ENCODE data around the gene SLC25A51.

Gene SLC25A51

DNA sequence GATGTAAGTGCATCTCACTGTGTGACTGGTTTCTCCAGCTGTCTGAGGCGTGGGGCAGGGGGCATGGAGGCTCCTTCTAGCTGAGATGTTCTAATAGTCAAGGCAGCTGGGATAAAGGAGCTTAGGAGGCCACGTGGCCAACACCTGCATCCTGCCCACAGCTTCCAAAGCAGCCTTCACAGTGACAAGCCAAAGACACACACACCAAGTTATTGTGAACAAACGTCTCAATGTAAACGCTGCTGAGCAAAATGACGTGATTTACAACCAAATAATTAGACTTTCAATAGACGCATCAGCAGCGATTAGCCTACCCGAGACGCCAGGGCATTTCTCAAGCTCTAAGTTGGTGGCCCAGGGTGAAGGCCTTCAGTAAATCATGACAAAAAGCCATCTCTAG, 23.2 kb upstream of the SLC25A51 start:
- TF ChIP-seq EGR1 (IDR thresholded peaks at IDR 0.05) (no peak), FOXM1 (IDR thresholded peaks at IDR 0.05; ENCODE audit: borderline replicate concordance, low read depth) (no peak), RAD21 (IDR thresholded peaks at IDR 0.05; ENCODE audit: low read depth) (no peak), TEAD4 (IDR thresholded peaks at IDR 0.05) (no peak)
- TF ChIP-seq, protein P1, sequence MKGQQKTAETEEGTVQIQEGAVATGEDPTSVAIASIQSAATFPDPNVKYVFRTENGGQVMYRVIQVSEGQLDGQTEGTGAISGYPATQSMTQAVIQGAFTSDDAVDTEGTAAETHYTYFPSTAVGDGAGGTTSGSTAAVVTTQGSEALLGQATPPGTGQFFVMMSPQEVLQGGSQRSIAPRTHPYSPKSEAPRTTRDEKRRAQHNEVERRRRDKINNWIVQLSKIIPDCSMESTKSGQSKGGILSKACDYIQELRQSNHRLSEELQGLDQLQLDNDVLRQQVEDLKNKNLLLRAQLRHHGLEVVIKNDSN (IDR thresholded peaks at IDR 0.05) = no peak

DNA sequence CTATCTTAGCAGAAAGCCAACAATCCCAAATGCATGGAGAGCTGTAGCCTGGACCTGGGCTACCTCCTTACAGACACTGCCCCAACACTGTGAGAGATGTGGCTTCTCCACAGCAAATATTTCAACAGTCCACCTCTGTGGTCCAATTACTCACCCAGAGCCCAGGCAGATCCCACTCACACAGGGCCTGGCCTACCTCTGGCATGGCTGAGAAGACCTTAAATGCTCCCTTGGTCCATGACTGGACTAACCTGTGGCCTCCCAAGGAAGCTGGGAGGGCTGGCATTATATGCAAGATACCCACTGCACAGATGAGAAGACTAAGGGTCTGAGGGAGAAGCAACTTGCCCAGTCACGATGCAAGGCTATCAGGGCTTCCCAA, 22.8 kb upstream of the SLC25A51 start:
- TF ChIP-seq TEAD4 (IDR thresholded peaks at IDR 0.05) = no peak
- TF ChIP-seq TCF12 (IDR thresholded peaks at IDR 0.05; ENCODE audit: low read depth) = no peak
- no peak for TF ChIP-seq CREB1 (IDR thresholded peaks at IDR 0.05; ENCODE audit: low read depth)
- no peak for TF ChIP-seq NFIC (IDR thresholded peaks at IDR 0.05)
- no peak for TF ChIP-seq EP300 (IDR thresholded peaks at IDR 0.05; ENCODE audit: borderline replicate concordance)
- no peak for TF ChIP-seq EGR1 (IDR thresholded peaks at IDR 0.05)
- TF ChIP-seq, protein P2, sequence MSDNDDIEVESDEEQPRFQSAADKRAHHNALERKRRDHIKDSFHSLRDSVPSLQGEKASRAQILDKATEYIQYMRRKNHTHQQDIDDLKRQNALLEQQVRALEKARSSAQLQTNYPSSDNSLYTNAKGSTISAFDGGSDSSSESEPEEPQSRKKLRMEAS (IDR thresholded peaks at IDR 0.05) = no peak
- no peak for TF ChIP-seq FOXM1 (IDR thresholded peaks at IDR 0.05; ENCODE audit: borderline replicate concordance, low read depth)
- no peak for TF ChIP-seq CEBPB (IDR thresholded peaks at IDR 0.05)
- TF ChIP-seq RAD21 (IDR thresholded peaks at IDR 0.05; ENCODE audit: low read depth) = no peak
- TF ChIP-seq YY1 (IDR thresholded peaks at IDR 0.05; ENCODE audit: low read depth) = no peak
- TF ChIP-seq, protein P3, sequence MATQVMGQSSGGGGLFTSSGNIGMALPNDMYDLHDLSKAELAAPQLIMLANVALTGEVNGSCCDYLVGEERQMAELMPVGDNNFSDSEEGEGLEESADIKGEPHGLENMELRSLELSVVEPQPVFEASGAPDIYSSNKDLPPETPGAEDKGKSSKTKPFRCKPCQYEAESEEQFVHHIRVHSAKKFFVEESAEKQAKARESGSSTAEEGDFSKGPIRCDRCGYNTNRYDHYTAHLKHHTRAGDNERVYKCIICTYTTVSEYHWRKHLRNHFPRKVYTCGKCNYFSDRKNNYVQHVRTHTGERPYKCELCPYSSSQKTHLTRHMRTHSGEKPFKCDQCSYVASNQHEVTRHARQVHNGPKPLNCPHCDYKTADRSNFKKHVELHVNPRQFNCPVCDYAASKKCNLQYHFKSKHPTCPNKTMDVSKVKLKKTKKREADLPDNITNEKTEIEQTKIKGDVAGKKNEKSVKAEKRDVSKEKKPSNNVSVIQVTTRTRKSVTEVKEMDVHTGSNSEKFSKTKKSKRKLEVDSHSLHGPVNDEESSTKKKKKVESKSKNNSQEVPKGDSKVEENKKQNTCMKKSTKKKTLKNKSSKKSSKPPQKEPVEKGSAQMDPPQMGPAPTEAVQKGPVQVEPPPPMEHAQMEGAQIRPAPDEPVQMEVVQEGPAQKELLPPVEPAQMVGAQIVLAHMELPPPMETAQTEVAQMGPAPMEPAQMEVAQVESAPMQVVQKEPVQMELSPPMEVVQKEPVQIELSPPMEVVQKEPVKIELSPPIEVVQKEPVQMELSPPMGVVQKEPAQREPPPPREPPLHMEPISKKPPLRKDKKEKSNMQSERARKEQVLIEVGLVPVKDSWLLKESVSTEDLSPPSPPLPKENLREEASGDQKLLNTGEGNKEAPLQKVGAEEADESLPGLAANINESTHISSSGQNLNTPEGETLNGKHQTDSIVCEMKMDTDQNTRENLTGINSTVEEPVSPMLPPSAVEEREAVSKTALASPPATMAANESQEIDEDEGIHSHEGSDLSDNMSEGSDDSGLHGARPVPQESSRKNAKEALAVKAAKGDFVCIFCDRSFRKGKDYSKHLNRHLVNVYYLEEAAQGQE (IDR thresholded peaks at IDR 0.05; ENCODE audit: low read depth) = no peak
- TF ChIP-seq, protein P1 (IDR thresholded peaks at IDR 0.05) = no peak

DNA sequence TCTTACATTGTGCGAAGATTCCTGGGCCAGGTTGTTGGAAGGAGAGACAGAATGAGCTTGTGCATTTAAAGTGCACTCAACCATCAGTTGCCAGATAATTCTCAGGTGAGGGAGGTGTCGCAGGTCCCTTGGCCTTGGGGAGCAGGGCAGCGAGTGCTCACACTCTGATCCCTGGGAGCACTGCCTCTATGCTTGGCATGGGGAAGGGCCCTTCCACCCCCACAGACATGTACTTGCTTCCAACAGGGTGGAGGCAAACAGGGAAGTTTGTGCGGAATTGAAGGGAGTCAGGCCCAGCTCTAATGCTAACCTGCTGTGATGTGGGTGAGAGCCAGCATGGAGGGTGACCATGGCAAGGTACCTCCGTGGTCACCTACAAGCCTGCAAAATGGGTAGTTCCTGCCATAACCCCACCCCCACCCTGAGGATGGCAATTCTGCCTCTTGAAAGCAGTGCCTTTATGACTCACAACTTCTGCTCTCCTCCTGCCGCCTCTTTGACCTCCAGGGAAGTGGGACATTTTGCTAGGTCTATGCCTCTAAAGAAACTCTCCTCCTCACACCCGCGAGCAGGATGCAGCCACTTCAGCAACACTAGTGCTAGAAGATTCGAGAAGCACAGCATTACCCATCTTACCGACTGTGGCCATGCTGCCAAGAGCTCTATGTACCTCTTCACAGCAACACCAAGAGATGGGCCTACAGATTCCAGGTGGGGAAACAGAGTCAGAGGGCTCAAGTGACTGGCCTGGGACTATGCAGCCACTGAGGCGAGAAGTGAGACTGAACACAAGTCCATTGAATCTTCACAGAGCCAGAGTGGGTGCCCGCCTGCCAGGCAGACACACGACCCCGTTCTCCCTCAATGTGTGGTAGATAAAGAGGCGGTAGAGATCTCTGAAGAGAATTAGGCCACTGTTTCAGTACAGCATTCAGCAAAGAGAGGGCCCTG, 22.1 kb upstream of the SLC25A51 start:
- no peak for TF ChIP-seq CEBPB (IDR thresholded peaks at IDR 0.05)
- TF ChIP-seq CREB1 (IDR thresholded peaks at IDR 0.05; ENCODE audit: low read depth) = no peak
- no peak for TF ChIP-seq YY1 (IDR thresholded peaks at IDR 0.05; ENCODE audit: low read depth)
- TF ChIP-seq ZBTB7A (IDR thresholded peaks at IDR 0.05; ENCODE audit: low read depth) = no peak
- TF ChIP-seq TAF1 (IDR thresholded peaks at IDR 0.05; ENCODE audit: low read depth) = no peak
- TF ChIP-seq FOXM1 (IDR thresholded peaks at IDR 0.05; ENCODE audit: borderline replicate concordance, low read depth) = no peak
- TF ChIP-seq TEAD4 (IDR thresholded peaks at IDR 0.05) = no peak
- TF ChIP-seq NFIC (IDR thresholded peaks at IDR 0.05) = no peak
- TF ChIP-seq TCF12 (IDR thresholded peaks at IDR 0.05; ENCODE audit: low read depth) = no peak
- no peak for TF ChIP-seq RAD21 (IDR thresholded peaks at IDR 0.05; ENCODE audit: low read depth)
- no peak for TF ChIP-seq EP300 (IDR thresholded peaks at IDR 0.05; ENCODE audit: borderline replicate concordance)
- TF ChIP-seq, protein P2 (IDR thresholded peaks at IDR 0.05) = no peak

DNA sequence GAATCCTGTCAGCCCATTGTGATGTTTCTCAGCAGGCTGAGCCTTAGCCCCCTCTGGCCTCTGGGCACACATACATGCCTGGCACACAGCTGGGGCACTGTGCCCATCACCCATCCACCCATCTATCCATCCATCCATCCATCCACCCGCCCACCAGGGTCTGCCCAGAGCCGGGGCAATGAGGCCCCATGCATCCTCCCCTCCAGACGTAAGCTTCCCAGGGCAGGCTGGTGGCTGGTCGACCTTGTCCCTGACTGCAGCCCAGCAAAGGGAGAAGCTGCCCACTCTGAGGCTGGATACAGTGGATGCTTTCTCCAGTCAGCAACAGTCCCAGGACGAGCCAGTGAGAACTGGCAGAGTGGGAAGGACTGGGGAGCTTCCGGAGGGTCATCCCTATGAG, 21.1 kb upstream of the SLC25A51 start:
- no peak for TF ChIP-seq RAD21 (IDR thresholded peaks at IDR 0.05; ENCODE audit: low read depth)
- no peak for TF ChIP-seq CEBPB (IDR thresholded peaks at IDR 0.05)
- TF ChIP-seq ZBTB7A (IDR thresholded peaks at IDR 0.05; ENCODE audit: low read depth) = no peak
- no peak for TF ChIP-seq EGR1 (IDR thresholded peaks at IDR 0.05)
- TF ChIP-seq, protein P2 (IDR thresholded peaks at IDR 0.05) = no peak
- no peak for TF ChIP-seq CREB1 (IDR thresholded peaks at IDR 0.05; ENCODE audit: low read depth)
- no peak for TF ChIP-seq TEAD4 (IDR thresholded peaks at IDR 0.05)
- no peak for TF ChIP-seq EP300 (IDR thresholded peaks at IDR 0.05; ENCODE audit: borderline replicate concordance)
- TF ChIP-seq TCF12 (IDR thresholded peaks at IDR 0.05; ENCODE audit: low read depth) = no peak
- TF ChIP-seq NFIC (IDR thresholded peaks at IDR 0.05) = no peak
- TF ChIP-seq, protein P1 (IDR thresholded peaks at IDR 0.05) = no peak
- TF ChIP-seq YY1 (IDR thresholded peaks at IDR 0.05; ENCODE audit: low read depth) = no peak
- TF ChIP-seq, protein P3 (IDR thresholded peaks at IDR 0.05; ENCODE audit: low read depth) = no peak
- no peak for TF ChIP-seq FOXM1 (IDR thresholded peaks at IDR 0.05; ENCODE audit: borderline replicate concordance, low read depth)
- TF ChIP-seq TAF1 (IDR thresholded peaks at IDR 0.05; ENCODE audit: low read depth) = no peak

DNA sequence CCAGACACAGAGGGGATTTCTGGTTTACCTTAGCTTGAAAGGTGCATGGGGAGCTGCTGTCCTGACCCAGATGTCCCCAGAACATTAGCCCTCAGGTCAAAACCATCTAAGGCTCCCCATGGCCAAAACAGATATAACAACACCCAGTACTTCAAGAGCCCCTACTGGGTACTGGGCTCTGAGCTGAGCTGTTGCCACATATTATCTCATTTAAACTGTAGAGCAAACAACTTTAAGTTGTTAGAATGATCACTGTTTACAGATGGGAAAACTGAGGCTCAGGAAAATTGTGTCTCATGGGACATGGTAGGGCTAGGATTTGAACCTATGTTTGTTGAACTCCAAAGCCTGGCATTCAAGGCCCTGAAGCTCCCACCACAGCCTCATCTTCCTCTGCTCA, 20.6 kb upstream of the SLC25A51 start:
- no peak for TF ChIP-seq CEBPB (IDR thresholded peaks at IDR 0.05)
- no peak for TF ChIP-seq ZBTB7A (IDR thresholded peaks at IDR 0.05; ENCODE audit: low read depth)
- no peak for TF ChIP-seq EP300 (IDR thresholded peaks at IDR 0.05; ENCODE audit: borderline replicate concordance)
- no peak for TF ChIP-seq EGR1 (IDR thresholded peaks at IDR 0.05)
